GM23338 (cell line): ENCODE measurements around the gene PACS1. TPM values are rescaled to one million over a fixed set of nuclear protein-coding genes. Genes with fewer than 3 reads are reported as not detected.

ENCODE experiments used
- ATAC-seq: fragments of 200-7000 bp; cut with Tn5 transposase; 3 replicates; pipeline ENCODE4 v1.9.1; 2020
- DNase-seq: peaks from one replicate; pipeline ENCODE4 v3.0.0-alpha.2; 2015; ENCODE audit warnings: low spot score
- H2AFZ ChIP-seq: fragments of 200-600 bp; sonication (generic); 2 replicates; pipeline ENCODE4 v1.8.0; 2016; ENCODE audit warnings: antibody characterized with exemption, mild to moderate bottlenecking, moderate library complexity
- H3F3A ChIP-seq: fragments of 200-600 bp; sonication (generic); replicated peaks from 2 replicates; pipeline ENCODE4 v1.8.0; 2017; ENCODE audit warnings: antibody characterized with exemption, mixed run types, low read depth
- H3K27ac ChIP-seq: fragments of 200-600 bp; sonication (generic); 2 replicates; pipeline ENCODE4 v1.6.1; 2016; ENCODE audit warnings: low read depth
- H3K27me3 ChIP-seq: fragments of 200-600 bp; sonication (generic); 2 replicates; pipeline ENCODE4 v1.8.0; 2016; ENCODE audit warnings: mild to moderate bottlenecking, mixed run types, moderate library complexity; ENCODE audit not compliant: insufficient read depth
- H3K36me3 ChIP-seq: fragments of 200-600 bp; sonication (generic); 2 replicates; pipeline ENCODE4 v1.8.0; 2016; ENCODE audit warnings: mild to moderate bottlenecking; ENCODE audit not compliant: insufficient read depth
- H3K4me1 ChIP-seq: fragments of 200-600 bp; sonication (generic); 2 replicates; pipeline ENCODE4 v1.8.0; 2016; ENCODE audit warnings: mild to moderate bottlenecking, moderate library complexity; ENCODE audit not compliant: insufficient read depth
- H3K4me2 ChIP-seq: fragments of 200-600 bp; sonication (generic); 2 replicates; pipeline ENCODE4 v1.7.1; 2017; ENCODE audit warnings: mixed run types
- H3K4me3 ChIP-seq: fragments of 200-600 bp; sonication (generic); 2 replicates; pipeline ENCODE4 v1.6.1; 2016; ENCODE audit warnings: mixed run types
- H3K79me2 ChIP-seq: fragments of 200-600 bp; sonication (generic); replicated peaks from 2 replicates; pipeline ENCODE4 v1.8.0; 2017; ENCODE audit warnings: mild to moderate bottlenecking; ENCODE audit not compliant: insufficient read depth
- H3K9me2 ChIP-seq: fragments of 200-600 bp; sonication (generic); 2 replicates; pipeline ENCODE4 v1.8.0; 2017; ENCODE audit not compliant: insufficient read depth
- H4K20me1 ChIP-seq: fragments of 200-600 bp; sonication (generic); replicated peaks from 2 replicates; pipeline ENCODE4 v1.8.0; 2017; ENCODE audit warnings: mild to moderate bottlenecking; ENCODE audit not compliant: insufficient read depth
- H3K27ac Mint-ChIP-seq: 2 replicates; pipeline ENCODE4 v1.8.0; 2020; ENCODE audit warnings: inconsistent platforms, mild to moderate bottlenecking, moderate library complexity, mixed read lengths
- H3K27me3 Mint-ChIP-seq: 3 replicates; pipeline ENCODE4 v1.8.0; 2022; ENCODE audit warnings: low read depth, mild to moderate bottlenecking, moderate library complexity, mixed read lengths, inconsistent platforms; ENCODE audit not compliant: insufficient read depth, poor library complexity
- H3K36me3 Mint-ChIP-seq: 3 replicates; pipeline ENCODE4 v1.8.0; 2021; ENCODE audit warnings: low read depth, mild to moderate bottlenecking, inconsistent platforms, moderate library complexity, mixed read lengths
- H3K4me1 Mint-ChIP-seq: 3 replicates; pipeline ENCODE4 v1.8.0; 2020; ENCODE audit warnings: mild to moderate bottlenecking, inconsistent platforms, mixed read lengths
- H3K4me3 Mint-ChIP-seq: 3 replicates; pipeline ENCODE4 v1.8.0; 2021; ENCODE audit warnings: moderate library complexity, mild to moderate bottlenecking, inconsistent platforms, mixed read lengths
- H3K9me3 Mint-ChIP-seq: 3 replicates; pipeline ENCODE4 v1.8.0; 2020; ENCODE audit warnings: moderate library complexity, mild to moderate bottlenecking, inconsistent platforms, mixed read lengths
- CREB1 ChIP-seq: fragments of 250-450 bp; sonication (Bioruptor Pico); IDR thresholded peaks from 2 replicates; pipeline ENCODE4 v1.5.0; 2020; ENCODE audit warnings: low read depth, mild to moderate bottlenecking, moderate library complexity
- EZH2 ChIP-seq: fragments of 200-600 bp; sonication (generic); IDR thresholded peaks from one replicate; pipeline ENCODE4 v1.8.0; 2017; ENCODE audit warnings: antibody characterized with exemption, mild to moderate bottlenecking, low read depth; ENCODE audit not compliant: unreplicated experiment
- EZH2phosphoT487 ChIP-seq: fragments of 200-600 bp; sonication (generic); IDR thresholded peaks from one replicate; pipeline ENCODE4 v1.8.1; 2018; ENCODE audit warnings: antibody characterized with exemption; ENCODE audit not compliant: unreplicated experiment
- JUNB ChIP-seq: IDR thresholded peaks from one replicate; pipeline ENCODE4 v1.6.1; 2016; ENCODE audit warnings: antibody characterized with exemption; ENCODE audit not compliant: unreplicated experiment
- NANOG ChIP-seq: IDR thresholded peaks from 2 replicates; pipeline ENCODE4 v1.6.1; 2016; ENCODE audit warnings: antibody characterized with exemption, borderline replicate concordance
- POLR2AphosphoS5 ChIP-seq: IDR thresholded peaks from 2 replicates; pipeline ENCODE4 v1.6.1; 2016; ENCODE audit warnings: antibody characterized with exemption, low read depth
- STAT1 ChIP-seq: IDR thresholded peaks from one replicate; pipeline ENCODE4 v1.6.1; 2016; ENCODE audit warnings: antibody characterized with exemption; ENCODE audit not compliant: unreplicated experiment
- ZNF114 ChIP-seq: fragments of 250-450 bp; sonication (Bioruptor Pico); IDR thresholded peaks from 2 replicates; pipeline ENCODE4 v1.5.0; 2020; ENCODE audit warnings: mild to moderate bottlenecking, moderate library complexity
- ZNF331 ChIP-seq: fragments of 250-450 bp; sonication (Bioruptor Pico); IDR thresholded peaks from 2 replicates; pipeline ENCODE4 v1.5.0; 2020; ENCODE audit warnings: low read depth, mild to moderate bottlenecking, moderate library complexity
- ZNF462 ChIP-seq: fragments of 250-450 bp; sonication (Bioruptor Pico); IDR thresholded peaks from 2 replicates; pipeline ENCODE4 v1.5.0; 2020; ENCODE audit warnings: mild to moderate bottlenecking, moderate library complexity
- polyA plus RNA-seq: library from polyadenylated mRNA; unstranded; fragments of >200 nt; fragmentation: Nextera tagmentation; extraction: Ambion mirVana; gene quantifications from 2 replicates; pipeline ENCODE4 v1.2.1, GENCODE V29; 2016
- total RNA-seq: library from RNA; depleted of rRNA; stranded (reverse); fragments of >200 nt; shearing (Covaris generic); gene quantifications from 2 replicates; pipeline ENCODE4 v1.2.3, GENCODE V29; 2014
- TF ChIP-seq, protein P1 (sequence below): IDR thresholded peaks from one replicate; pipeline ENCODE4 v1.6.1; 2018; ENCODE audit warnings: antibody characterized with exemption; ENCODE audit not compliant: unreplicated experiment
- TF ChIP-seq, protein P2 (sequence below): IDR thresholded peaks from 2 replicates; pipeline ENCODE4 v1.6.1; 2016; ENCODE audit warnings: antibody characterized with exemption
- TF ChIP-seq, protein P3 (sequence below), 2 experiments: fragments of 200-600 bp in 1 of 2; sonication (generic) in 1 of 2; conservative IDR thresholded peaks; 2 replicates each; pipeline versions ENCODE4 v1.5.1 to v1.6.1; 2016 to 2017; ENCODE audit warnings: antibody characterized with exemption in 2 of 2, low read depth in 2 of 2, mild to moderate bottlenecking in 2 of 2, moderate library complexity in 1 of 2

PACS1 gene
- total and polyA plus RNA-seq, 2 experiments from 2014 or later: 8.0 to 37.5 TPM

GRCh38 chr11:66284526-66285078 lies 214.5 kb downstream of the PACS1 start:
- Histone ChIP-seq H3K9me2 (no peaks in the 10 kb centered on the region), H3K4me3 (no peak overlapping the region), H2AFZ (no peak overlapping the region), H3K4me2 (no peak overlapping the region), H4K20me1 (no peaks in the 10 kb centered on the region; the same call in none of the 2 replicates), H3K79me2 (peaks cover 9% of the 10 kb centered on the region), H3K36me3 (no peaks in the 10 kb centered on the region; the same call in 1 of the 2 replicates), H3K4me1 (peaks cover 14% of the 10 kb centered on the region), H3K27ac (no peak overlapping the region), H3K27me3 (no peaks in the 10 kb centered on the region), H3F3A (0 out of 2 replicates have a peak, but pooled peaks cover 11% of the 10 kb centered on the region)
- no peak for TF ChIP-seq ZNF331 (CRISPR knock-in tag)
- no peak for TF ChIP-seq NANOG
- no peak for TF ChIP-seq STAT1
- TF ChIP-seq, protein P1, sequence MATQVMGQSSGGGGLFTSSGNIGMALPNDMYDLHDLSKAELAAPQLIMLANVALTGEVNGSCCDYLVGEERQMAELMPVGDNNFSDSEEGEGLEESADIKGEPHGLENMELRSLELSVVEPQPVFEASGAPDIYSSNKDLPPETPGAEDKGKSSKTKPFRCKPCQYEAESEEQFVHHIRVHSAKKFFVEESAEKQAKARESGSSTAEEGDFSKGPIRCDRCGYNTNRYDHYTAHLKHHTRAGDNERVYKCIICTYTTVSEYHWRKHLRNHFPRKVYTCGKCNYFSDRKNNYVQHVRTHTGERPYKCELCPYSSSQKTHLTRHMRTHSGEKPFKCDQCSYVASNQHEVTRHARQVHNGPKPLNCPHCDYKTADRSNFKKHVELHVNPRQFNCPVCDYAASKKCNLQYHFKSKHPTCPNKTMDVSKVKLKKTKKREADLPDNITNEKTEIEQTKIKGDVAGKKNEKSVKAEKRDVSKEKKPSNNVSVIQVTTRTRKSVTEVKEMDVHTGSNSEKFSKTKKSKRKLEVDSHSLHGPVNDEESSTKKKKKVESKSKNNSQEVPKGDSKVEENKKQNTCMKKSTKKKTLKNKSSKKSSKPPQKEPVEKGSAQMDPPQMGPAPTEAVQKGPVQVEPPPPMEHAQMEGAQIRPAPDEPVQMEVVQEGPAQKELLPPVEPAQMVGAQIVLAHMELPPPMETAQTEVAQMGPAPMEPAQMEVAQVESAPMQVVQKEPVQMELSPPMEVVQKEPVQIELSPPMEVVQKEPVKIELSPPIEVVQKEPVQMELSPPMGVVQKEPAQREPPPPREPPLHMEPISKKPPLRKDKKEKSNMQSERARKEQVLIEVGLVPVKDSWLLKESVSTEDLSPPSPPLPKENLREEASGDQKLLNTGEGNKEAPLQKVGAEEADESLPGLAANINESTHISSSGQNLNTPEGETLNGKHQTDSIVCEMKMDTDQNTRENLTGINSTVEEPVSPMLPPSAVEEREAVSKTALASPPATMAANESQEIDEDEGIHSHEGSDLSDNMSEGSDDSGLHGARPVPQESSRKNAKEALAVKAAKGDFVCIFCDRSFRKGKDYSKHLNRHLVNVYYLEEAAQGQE: no peak
- no peak for TF ChIP-seq ZNF462 (CRISPR knock-in tag)
- no peak for TF ChIP-seq JUNB
- TF ChIP-seq EZH2: no peak
- TF ChIP-seq EZH2phosphoT487: no peak
- TF ChIP-seq, protein P2, sequence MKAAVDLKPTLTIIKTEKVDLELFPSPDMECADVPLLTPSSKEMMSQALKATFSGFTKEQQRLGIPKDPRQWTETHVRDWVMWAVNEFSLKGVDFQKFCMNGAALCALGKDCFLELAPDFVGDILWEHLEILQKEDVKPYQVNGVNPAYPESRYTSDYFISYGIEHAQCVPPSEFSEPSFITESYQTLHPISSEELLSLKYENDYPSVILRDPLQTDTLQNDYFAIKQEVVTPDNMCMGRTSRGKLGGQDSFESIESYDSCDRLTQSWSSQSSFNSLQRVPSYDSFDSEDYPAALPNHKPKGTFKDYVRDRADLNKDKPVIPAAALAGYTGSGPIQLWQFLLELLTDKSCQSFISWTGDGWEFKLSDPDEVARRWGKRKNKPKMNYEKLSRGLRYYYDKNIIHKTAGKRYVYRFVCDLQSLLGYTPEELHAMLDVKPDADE: no peak
- TF ChIP-seq CREB1 (CRISPR knock-in tag): no peak
- no peak for TF ChIP-seq ZNF114
- TF ChIP-seq, protein P3, sequence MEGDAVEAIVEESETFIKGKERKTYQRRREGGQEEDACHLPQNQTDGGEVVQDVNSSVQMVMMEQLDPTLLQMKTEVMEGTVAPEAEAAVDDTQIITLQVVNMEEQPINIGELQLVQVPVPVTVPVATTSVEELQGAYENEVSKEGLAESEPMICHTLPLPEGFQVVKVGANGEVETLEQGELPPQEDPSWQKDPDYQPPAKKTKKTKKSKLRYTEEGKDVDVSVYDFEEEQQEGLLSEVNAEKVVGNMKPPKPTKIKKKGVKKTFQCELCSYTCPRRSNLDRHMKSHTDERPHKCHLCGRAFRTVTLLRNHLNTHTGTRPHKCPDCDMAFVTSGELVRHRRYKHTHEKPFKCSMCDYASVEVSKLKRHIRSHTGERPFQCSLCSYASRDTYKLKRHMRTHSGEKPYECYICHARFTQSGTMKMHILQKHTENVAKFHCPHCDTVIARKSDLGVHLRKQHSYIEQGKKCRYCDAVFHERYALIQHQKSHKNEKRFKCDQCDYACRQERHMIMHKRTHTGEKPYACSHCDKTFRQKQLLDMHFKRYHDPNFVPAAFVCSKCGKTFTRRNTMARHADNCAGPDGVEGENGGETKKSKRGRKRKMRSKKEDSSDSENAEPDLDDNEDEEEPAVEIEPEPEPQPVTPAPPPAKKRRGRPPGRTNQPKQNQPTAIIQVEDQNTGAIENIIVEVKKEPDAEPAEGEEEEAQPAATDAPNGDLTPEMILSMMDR (conservative IDR thresholded peaks at IDR 0.05; ENCODE audit: low read depth in 2 of 2): no peak
- TF ChIP-seq POLR2AphosphoS5: no peak
- H3K27me3 Mint-ChIP-seq: peaks cover 26% of the 10 kb centered on the region
- ATAC-seq (no peak), DNase-seq (no peak)
- no peak overlapping the region for H3K4me3 Mint-ChIP-seq
- H3K27ac Mint-ChIP-seq: no peak overlapping the region
- peaks cover 2% of the 10 kb centered on the region; the same call in 1 of the 3 replicates for H3K9me3 Mint-ChIP-seq
- H3K4me1 Mint-ChIP-seq: peaks cover 24% of the 10 kb centered on the region
- H3K36me3 Mint-ChIP-seq: no peaks in the 10 kb centered on the region; the same call in 2 of the 3 replicates
